GM21381 (cell line): ENCODE data around the gene LRRC8C.
"Not testable (repeated sequence)": the region's sequence is repeated elsewhere in the genome, so short reads cannot be mapped to it uniquely, and the experiment has no call there.

Source experiments
- ATAC-seq: cut with Tn5 transposase; IDR thresholded peaks from one replicate; pipeline ENCODE4 v1.9.1; 2021; ENCODE audit warnings: mild to moderate bottlenecking, moderate library complexity; ENCODE audit not compliant: unreplicated experiment

Gene LRRC8C

GRCh38 chr1:89607586-89608318 is 25.2 kb upstream of the LRRC8C start:
- ATAC-seq = no peak

GRCh38 chr1:89608319-89608983 is 24.5 kb upstream of the LRRC8C start:
- no peak for ATAC-seq

GRCh38 chr1:89608984-89609725 is 23.8 kb upstream of the LRRC8C start:
- no peak for ATAC-seq

GRCh38 chr1:89609781-89610456 is 23.0 kb upstream of the LRRC8C start:
- ATAC-seq = no peak

GRCh38 chr1:89610457-89611011 is 22.4 kb upstream of the LRRC8C start:
- no peak for ATAC-seq

- peak; percentile 98 for ATAC-seq
Observed at GRCh38 chr1:89611721-89612120, 21.2 kb upstream of the LRRC8C start.

GRCh38 chr1:89613928-89614327 is 19.0 kb upstream of the LRRC8C start:
- no peak for ATAC-seq

- no peak for ATAC-seq
Observed at GRCh38 chr1:89615676-89616598, 17.0 kb upstream of the LRRC8C start.

GRCh38 chr1:89616844-89617627 is 15.9 kb upstream of the LRRC8C start:
- no peak for ATAC-seq

GRCh38 chr1:89620664-89621063 is 12.3 kb upstream of the LRRC8C start:
- no peak for ATAC-seq

GRCh38 chr1:89622895-89623294 is 10.0 kb upstream of the LRRC8C start:
- no peak for ATAC-seq

- no peak for ATAC-seq
Observed at GRCh38 chr1:89624314-89624713, 8.6 kb upstream of the LRRC8C start.

GRCh38 chr1:89624715-89625323 is 8.1 kb upstream of the LRRC8C start:
- ATAC-seq = no peak

GRCh38 chr1:89627596-89627962 is 5.3 kb upstream of the LRRC8C start:
- no peak for ATAC-seq

- ATAC-seq = no peak
Observed at GRCh38 chr1:89629146-89629545, 3.8 kb upstream of the LRRC8C start.

GRCh38 chr1:89629600-89629999 is 3.3 kb upstream of the LRRC8C start:
- ATAC-seq = not testable (repeated sequence)

GRCh38 chr1:89630048-89630447 is 2.9 kb upstream of the LRRC8C start:
- no peak for ATAC-seq

- ATAC-seq = no peak
Observed at GRCh38 chr1:89631816-89632656, 884 bp upstream of the LRRC8C start.
